ENCODE measurements around the gene CHST3. TPM values are rescaled to one million over a fixed set of nuclear protein-coding genes. Genes with fewer than 3 reads are reported as not detected.

CHST3 gene
- total RNA-seq, 1 donor: 58.3 TPM

- no peak for TF ChIP-seq CTCF (IDR thresholded peaks at IDR 0.05; ENCODE audit: insufficient read depth, low read depth, low read length)
- no peak overlapping the region for H3K4me3 ChIP-seq (ENCODE audit: low read depth, low read length)
- peak; percentile 46 for DNase-seq (ENCODE audit: low read depth)
Observed at GRCh38 chr10:72038458-72039001, 74.3 kb downstream of the CHST3 start.

GRCh38 chr10:72039377-72039776 lies 75.2 kb downstream of the CHST3 start:
- TF ChIP-seq CTCF (IDR thresholded peaks at IDR 0.05; ENCODE audit: insufficient read depth, low read depth, low read length): no peak
- DNase-seq (ENCODE audit: low read depth): no peak

GRCh38 chr10:72041491-72041890 lies 77.3 kb downstream of the CHST3 start:
- no peak for DNase-seq (ENCODE audit: low read depth)
- no peak for TF ChIP-seq CTCF (IDR thresholded peaks at IDR 0.05; ENCODE audit: insufficient read depth, low read depth, low read length)
- no peak overlapping the region for H3K4me3 ChIP-seq (ENCODE audit: low read depth, low read length)

More at GRCh38 chr10:72039377-72039776, 75.2 kb downstream of the CHST3 start:
- no peak overlapping the region for H3K4me3 ChIP-seq (ENCODE audit: low read depth, low read length)

GRCh38 chr10:72043016-72043834 lies 79.0 kb downstream of the CHST3 start:
- H3K4me3 ChIP-seq (ENCODE audit: low read depth, low read length): no peak overlapping the region
- DNase-seq (ENCODE audit: low read depth): no peak
- no peak for TF ChIP-seq CTCF (IDR thresholded peaks at IDR 0.05; ENCODE audit: insufficient read depth, low read depth, low read length)

GRCh38 chr10:72044417-72045041 lies 80.3 kb downstream of the CHST3 start:
- TF ChIP-seq CTCF (IDR thresholded peaks at IDR 0.05; ENCODE audit: insufficient read depth, low read depth, low read length): peak; percentile 43
- peak; percentile 41 for DNase-seq (ENCODE audit: low read depth)
- H3K4me3 ChIP-seq (ENCODE audit: low read depth, low read length): no peak overlapping the region

- peak; percentile 93 for DNase-seq (ENCODE audit: low read depth)
- no peak for TF ChIP-seq CTCF (IDR thresholded peaks at IDR 0.05; ENCODE audit: insufficient read depth, low read depth, low read length)
- H3K4me3 ChIP-seq (ENCODE audit: low read depth, low read length): no peak overlapping the region
Observed at GRCh38 chr10:72045586-72045985, 81.4 kb downstream of the CHST3 start.
